ENCODE measurements around the gene SLC44A2. TPM values are rescaled to one million over a fixed set of nuclear protein-coding genes. Genes with fewer than 3 reads are reported as not detected.

Gene SLC44A2
- total and polyA plus RNA-seq, 7 donors = 12.9 to 88.6 (median 23.4) TPM

GRCh38 chr19:10686661-10687517, 61.5 kb downstream of the SLC44A2 start:
- H3K27ac ChIP-seq = no peak overlapping the region
- 85 to 88% methylated on average over 31 of the region's 31 CpGs for WGBS, 2 donors
- H3K4me1 ChIP-seq = no peaks in the 10 kb centered on the region
- TF ChIP-seq POLR2A (IDR thresholded peaks at IDR 0.05) (no peak), EP300 (IDR thresholded peaks at IDR 0.05) (no peak), POLR2AphosphoS5 (IDR thresholded peaks at IDR 0.05) (no peak), CTCF (IDR thresholded peaks at IDR 0.05) (no peak)
- H3K27me3 ChIP-seq = no peaks in the 10 kb centered on the region
- no peak for DNase-seq
- H3K36me3 ChIP-seq = peaks cover 46 to 100% (median 76%) of the 10 kb centered on the region in 4 donors
- no peaks in the 10 kb centered on the region for H3K9me3 ChIP-seq
- H3K4me3 ChIP-seq = no peak overlapping the region
- intact Hi-C loops (cut with DNase I) = no loop called here

- Histone ChIP-seq H3K4me3 (no peak overlapping the region), H3K27me3 (no peaks in the 10 kb centered on the region), H3K27ac (no peak overlapping the region), H3K4me1 (no peaks in the 10 kb centered on the region), H3K9me3 (no peaks in the 10 kb centered on the region), H3K36me3 (peaks cover 37 to 100% (median 69%) of the 10 kb centered on the region in 4 donors)
- intact Hi-C loops (cut with DNase I) = no loop called here
- WGBS, 2 donors = 90 to 92% methylated on average over 25 of the region's 25 CpGs
- DNase-seq = no peak
- TF ChIP-seq POLR2A (IDR thresholded peaks at IDR 0.05) = no peak
- no peak for TF ChIP-seq CTCF (IDR thresholded peaks at IDR 0.05)
- no peak for TF ChIP-seq POLR2AphosphoS5 (IDR thresholded peaks at IDR 0.05)
- no peak for TF ChIP-seq EP300 (IDR thresholded peaks at IDR 0.05)
Measured at GRCh38 chr19:10687518-10688288, 62.4 kb downstream of the SLC44A2 start.

GRCh38 chr19:10688545-10689280, 63.4 kb downstream of the SLC44A2 start:
- H3K27me3 ChIP-seq = no peaks in the 10 kb centered on the region
- no peak for TF ChIP-seq CTCF (IDR thresholded peaks at IDR 0.05)
- TF ChIP-seq POLR2AphosphoS5 (IDR thresholded peaks at IDR 0.05) = no peak
- TF ChIP-seq POLR2A (IDR thresholded peaks at IDR 0.05) = no peak
- TF ChIP-seq EP300 (IDR thresholded peaks at IDR 0.05) = no peak
- no peak for DNase-seq
- H3K36me3 ChIP-seq = peaks cover 29 to 90% (median 59%) of the 10 kb centered on the region in 4 donors
- intact Hi-C loops (cut with DNase I) = no loop called here
- H3K27ac ChIP-seq = no peak overlapping the region
- 94 to 96% methylated on average over 27 of the region's 27 CpGs for WGBS, 2 donors
- H3K4me1 ChIP-seq = no peaks in the 10 kb centered on the region
- H3K4me3 ChIP-seq = no peak overlapping the region
- H3K9me3 ChIP-seq = no peaks in the 10 kb centered on the region

- Histone ChIP-seq H3K27me3 (no peaks in the 10 kb centered on the region), H3K27ac (no peak overlapping the region), H3K4me3 (no peak overlapping the region), H3K9me3 (no peaks in the 10 kb centered on the region), H3K4me1 (peaks cover 0 to 4% (median 2%) of the 10 kb centered on the region in 4 donors), H3K36me3 (peaks cover 29 to 74% (median 45%) of the 10 kb centered on the region in 4 donors)
- intact Hi-C loops (cut with DNase I) = no loop called here
- no peak for DNase-seq
- TF ChIP-seq CTCF (IDR thresholded peaks at IDR 0.05) = no peak
- no peak for TF ChIP-seq POLR2A (IDR thresholded peaks at IDR 0.05)
- TF ChIP-seq EP300 (IDR thresholded peaks at IDR 0.05) = no peak
- no peak for TF ChIP-seq POLR2AphosphoS5 (IDR thresholded peaks at IDR 0.05)
- 49 to 73% methylated on average over 7 of the region's 7 CpGs for WGBS, 2 donors
Measured at GRCh38 chr19:10690341-10690781, 65.0 kb downstream of the SLC44A2 start.
